Measurements from ENCODE around the gene GALNT9. TPM values are rescaled to one million over a fixed set of nuclear protein-coding genes. Genes with fewer than 3 reads are reported as not detected.
A peak's percentile ranks its signal among the peaks of the same experiment; 100 is the strongest.

GALNT9 gene
- total and polyA plus RNA-seq, 10 donors = 0.20 to 2.4 (median 0.84) TPM

GRCh38 chr12:132324841-132325732 is 4.3 kb downstream of the GALNT9 start:
- peaks cover 0 to 100% (median 61%) of the 10 kb centered on the region in 7 donors for H3K27me3 ChIP-seq (replicated peaks in 1 of 7)
- DNase-seq = peak; percentile 56
- TF ChIP-seq CTCF (IDR thresholded peaks at IDR 0.05 in 8 of 11, conservative IDR thresholded peaks at IDR 0.05 in 3 of 11) (no peak), POLR2AphosphoS5 (IDR thresholded peaks at IDR 0.05) (no peak), POLR2A (IDR thresholded peaks at IDR 0.05) (no peak)
- 88 to 93% (median 89%) methylated on average over 26 to 28 of the region's 28 CpGs for whole genome bisulfite sequencing, 5 donors
- no peaks in the 10 kb centered on the region for H3K9me3 ChIP-seq
- H3K4me1 ChIP-seq = peaks cover 3 to 49% (median 23%) of the 10 kb centered on the region in 6 donors
- H3K4me3 ChIP-seq = no peak overlapping the region
- H3K36me3 ChIP-seq = no peaks in the 10 kb centered on the region
- H3K27ac ChIP-seq = no peak overlapping the region
- intact Hi-C loops (cut with DNase I; ENCODE audit: low total_unique reads) = no loop called here

GRCh38 chr12:132324173-132324572 is 5.2 kb downstream of the GALNT9 start:
- Histone ChIP-seq H3K27me3 (replicated peaks in 1 of 7) (peaks cover 0 to 96% (median 55%) of the 10 kb centered on the region in 7 donors), H3K4me3 (no peak overlapping the region), H3K4me1 (peaks cover 3 to 46% (median 23%) of the 10 kb centered on the region in 6 donors), H3K27ac (no peak overlapping the region), H3K9me3 (no peaks in the 10 kb centered on the region), H3K36me3 (no peaks in the 10 kb centered on the region)
- DNase-seq = no peak
- intact Hi-C loops (cut with DNase I; ENCODE audit: low total_unique reads) = no loop called here
- TF ChIP-seq POLR2A (IDR thresholded peaks at IDR 0.05) = no peak
- TF ChIP-seq POLR2AphosphoS5 (IDR thresholded peaks at IDR 0.05) = no peak
- TF ChIP-seq CTCF (IDR thresholded peaks at IDR 0.05 in 8 of 11, conservative IDR thresholded peaks at IDR 0.05 in 3 of 11) = no peak
- 91 to 94% (median 92%) methylated on average over 41 to 42 of the region's 42 CpGs for WGBS, 5 donors

- no peaks in the 10 kb centered on the region for H3K9me3 ChIP-seq
- no peak for TF ChIP-seq CTCF (IDR thresholded peaks at IDR 0.05 in 8 of 11, conservative IDR thresholded peaks at IDR 0.05 in 3 of 11)
- TF ChIP-seq POLR2A (IDR thresholded peaks at IDR 0.05) = no peak
- TF ChIP-seq POLR2AphosphoS5 (IDR thresholded peaks at IDR 0.05) = peak in 2 of 3 donors; percentile 13 to 38
- H3K4me1 ChIP-seq = peaks cover 0 to 38% (median 17%) of the 10 kb centered on the region in 6 donors
- peaks cover 0 to 96% (median 47%) of the 10 kb centered on the region in 7 donors for H3K27me3 ChIP-seq (replicated peaks in 1 of 7)
- H3K27ac ChIP-seq = peak overlapping the region in 4 of 8 donors; percentile 20 to 43 (median 33)
- WGBS, 5 donors = 30 to 46% (median 34%) methylated on average over 44 of the region's 44 CpGs
- H3K36me3 ChIP-seq = no peaks in the 10 kb centered on the region
- intact Hi-C loops (cut with DNase I; ENCODE audit: low total_unique reads) = no loop called here
- peak overlapping the region in 3 of 8 donors; percentile 11 to 36 (median 23) for H3K4me3 ChIP-seq
- DNase-seq = peak; percentile 77
Observed at GRCh38 chr12:132323171-132324010, 6.0 kb downstream of the GALNT9 start.
